Suprapubic skin (tissue), 3 donors: ENCODE data around the gene FOSL1.

ENCODE experiments used
- EP300 ChIP-seq: sonication (generic); formaldehyde crosslinking; IDR thresholded peaks from one replicate; pipeline ENCODE4 v1.6.1; 2017; ENCODE audit warnings: antibody characterized with exemption
- TF ChIP-seq, protein P1 (sequence below), 2 donors: fragments of 200-600 bp in 1 of 2; fragments of 450-650 bp in 1 of 2; sonication (generic) in 1 of 2; IDR thresholded peaks; one replicate each; pipeline ENCODE4 v1.5.1; 2016 to 2019; ENCODE audit warnings: antibody characterized with exemption in 2 of 2, mild to moderate bottlenecking in 1 of 2, moderate library complexity in 1 of 2

DNA sequence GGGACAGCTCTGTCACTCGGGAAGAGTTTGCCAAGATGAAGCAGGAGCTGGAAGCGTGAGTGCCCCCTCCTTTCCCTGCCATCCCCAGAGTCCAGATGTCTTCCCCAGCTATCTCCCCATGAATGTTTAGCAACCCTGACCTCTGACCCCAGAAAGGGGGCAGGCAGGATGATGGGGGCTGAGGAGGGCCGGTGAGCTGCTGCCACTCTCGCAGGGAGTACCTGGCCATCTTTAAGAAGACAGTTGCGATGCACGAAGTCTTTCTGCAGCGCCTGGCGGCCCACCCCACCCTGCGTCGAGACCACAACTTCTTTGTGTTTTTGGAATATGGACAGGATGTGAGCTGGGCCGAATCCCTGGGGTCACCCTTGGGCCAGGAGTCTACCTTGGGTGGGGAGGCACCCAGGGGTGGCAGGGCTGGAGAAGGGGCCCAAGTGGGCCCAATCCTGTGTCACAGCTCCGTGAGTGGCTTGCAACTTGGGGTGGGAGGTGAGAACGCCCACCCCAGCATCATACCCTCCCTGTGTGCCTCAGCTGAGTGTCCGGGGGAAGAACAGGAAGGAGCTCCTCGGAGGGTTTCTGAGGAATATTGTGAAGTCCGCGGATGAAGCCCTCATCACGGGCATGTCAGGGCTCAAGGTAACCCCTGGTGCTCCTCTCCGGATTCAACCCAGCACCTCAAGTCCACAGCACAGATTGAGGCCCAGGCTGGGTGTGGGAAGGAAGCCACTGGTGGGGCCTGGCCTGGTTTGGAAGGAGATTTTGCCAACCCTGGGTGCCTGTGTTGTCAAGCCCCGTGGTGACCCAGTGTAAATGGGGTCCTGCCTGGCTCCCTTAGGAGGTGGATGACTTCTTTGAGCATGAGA is 49.7 kb downstream of the FOSL1 start:
- TF ChIP-seq, protein P1, sequence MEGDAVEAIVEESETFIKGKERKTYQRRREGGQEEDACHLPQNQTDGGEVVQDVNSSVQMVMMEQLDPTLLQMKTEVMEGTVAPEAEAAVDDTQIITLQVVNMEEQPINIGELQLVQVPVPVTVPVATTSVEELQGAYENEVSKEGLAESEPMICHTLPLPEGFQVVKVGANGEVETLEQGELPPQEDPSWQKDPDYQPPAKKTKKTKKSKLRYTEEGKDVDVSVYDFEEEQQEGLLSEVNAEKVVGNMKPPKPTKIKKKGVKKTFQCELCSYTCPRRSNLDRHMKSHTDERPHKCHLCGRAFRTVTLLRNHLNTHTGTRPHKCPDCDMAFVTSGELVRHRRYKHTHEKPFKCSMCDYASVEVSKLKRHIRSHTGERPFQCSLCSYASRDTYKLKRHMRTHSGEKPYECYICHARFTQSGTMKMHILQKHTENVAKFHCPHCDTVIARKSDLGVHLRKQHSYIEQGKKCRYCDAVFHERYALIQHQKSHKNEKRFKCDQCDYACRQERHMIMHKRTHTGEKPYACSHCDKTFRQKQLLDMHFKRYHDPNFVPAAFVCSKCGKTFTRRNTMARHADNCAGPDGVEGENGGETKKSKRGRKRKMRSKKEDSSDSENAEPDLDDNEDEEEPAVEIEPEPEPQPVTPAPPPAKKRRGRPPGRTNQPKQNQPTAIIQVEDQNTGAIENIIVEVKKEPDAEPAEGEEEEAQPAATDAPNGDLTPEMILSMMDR (IDR thresholded peaks at IDR 0.05) = no peak
- TF ChIP-seq EP300 = no peak
